ENCODE results near the gene CYTH1.

Gene CYTH1

GRCh38 chr17:78736526-78737079 lies 45.5 kb downstream of the CYTH1 start:
- DNase-seq (ENCODE audit: low read depth in 3 of 3), result no peak

- DNase-seq (ENCODE audit: low read depth in 3 of 3), result no peak
Measured at GRCh38 chr17:78735832-78736525, 46.1 kb downstream of the CYTH1 start.

GRCh38 chr17:78734793-78735641 lies 47.1 kb downstream of the CYTH1 start:
- no peak for DNase-seq (ENCODE audit: low read depth in 3 of 3)

DNA sequence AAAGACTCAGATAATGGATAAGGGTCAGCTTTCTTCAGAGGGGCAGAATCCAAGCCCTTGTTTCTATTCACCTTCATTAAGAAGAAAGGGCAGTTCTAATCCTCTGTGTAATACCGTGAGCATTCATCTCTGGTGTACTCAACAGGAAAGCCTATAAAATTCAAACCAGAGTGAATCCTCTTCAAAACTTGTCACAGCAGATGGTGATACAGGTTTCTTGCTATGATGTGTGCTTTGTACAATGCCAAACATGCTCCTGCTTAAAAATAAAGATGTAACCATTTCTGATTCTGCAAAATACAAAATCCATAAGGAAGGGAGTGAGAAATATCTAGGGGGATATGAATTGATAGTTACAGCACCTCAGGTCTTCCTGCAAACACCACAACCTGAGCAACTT lies 49.7 kb downstream of the CYTH1 start:
- no peak for DNase-seq (ENCODE audit: low read depth in 3 of 3)

DNA sequence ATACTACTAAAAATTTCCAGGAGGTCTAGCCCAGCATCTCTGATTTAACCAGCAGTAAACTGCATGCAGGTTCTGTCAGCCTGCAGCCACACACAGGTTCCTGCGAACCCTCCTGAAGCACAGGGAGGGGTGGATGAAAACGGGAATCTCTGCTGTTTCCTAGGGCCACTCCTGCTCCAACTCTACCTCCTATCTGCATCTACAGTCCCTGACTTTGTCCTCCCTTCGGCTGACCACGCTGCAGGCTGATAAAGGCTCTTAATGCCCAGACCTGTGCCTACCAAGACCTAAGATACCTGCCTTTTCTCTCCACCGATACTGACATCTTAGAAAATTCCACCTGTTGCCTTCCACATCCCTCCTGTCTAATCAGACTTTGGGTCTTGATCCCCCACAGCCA lies 50.2 kb downstream of the CYTH1 start:
- DNase-seq (ENCODE audit: low read depth in 3 of 3), result no peak

DNA sequence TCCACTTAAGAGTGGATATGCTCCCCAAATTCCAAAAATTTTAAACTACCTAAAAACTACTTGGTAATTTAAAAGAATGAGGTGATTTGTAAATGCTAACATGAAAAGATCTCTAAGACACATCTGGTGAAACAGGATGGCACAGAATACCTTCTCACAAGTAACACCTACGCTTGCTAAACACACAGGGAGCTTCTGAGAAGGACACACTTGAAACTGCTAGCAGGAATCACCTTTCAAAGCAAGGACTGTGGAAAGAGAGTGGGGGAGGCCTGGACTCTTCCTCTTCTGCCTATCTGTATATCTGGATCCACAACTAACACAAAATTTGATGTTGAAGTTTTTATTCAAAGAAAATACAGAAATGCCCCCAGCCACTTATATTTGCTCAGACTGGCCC lies 52.4 kb downstream of the CYTH1 start:
- no peak for DNase-seq (ENCODE audit: low read depth in 3 of 3)

DNA sequence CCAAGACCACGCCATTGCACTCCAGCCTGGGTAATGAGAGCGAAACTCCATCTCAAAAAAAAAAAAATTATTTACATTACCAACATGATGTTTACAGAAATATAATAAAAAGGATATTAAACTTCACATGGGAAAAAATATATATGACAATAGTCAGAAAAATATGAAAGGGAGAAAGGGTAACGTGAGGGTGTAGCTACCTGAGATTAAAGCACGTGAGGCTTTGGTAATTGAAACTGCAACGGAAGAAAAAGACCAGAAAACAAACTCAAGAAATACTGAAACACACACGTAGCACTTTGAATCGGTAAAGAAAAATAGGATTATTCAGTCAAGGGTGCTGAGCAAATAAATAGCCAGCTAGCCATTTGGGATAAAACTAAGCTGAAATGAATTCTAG lies 53.6 kb downstream of the CYTH1 start:
- DNase-seq (ENCODE audit: low read depth in 3 of 3), result no peak

- DNase-seq (ENCODE audit: low read depth in 3 of 3), result no peak
Measured at GRCh38 chr17:78727476-78728229, 54.4 kb downstream of the CYTH1 start.

GRCh38 chr17:78727057-78727456 lies 55.0 kb downstream of the CYTH1 start:
- DNase-seq (ENCODE audit: low read depth in 3 of 3), result no peak

GRCh38 chr17:78726513-78726912 lies 55.6 kb downstream of the CYTH1 start:
- no peak for DNase-seq (ENCODE audit: low read depth in 3 of 3)

- no peak for DNase-seq (ENCODE audit: low read depth in 3 of 3)
Measured at GRCh38 chr17:78725448-78726021, 56.5 kb downstream of the CYTH1 start.

- DNase-seq (ENCODE audit: low read depth in 3 of 3), result no peak
Measured at GRCh38 chr17:78724999-78725398, 57.1 kb downstream of the CYTH1 start.

- DNase-seq (ENCODE audit: low read depth in 3 of 3), result no peak
Measured at GRCh38 chr17:78724544-78724943, 57.5 kb downstream of the CYTH1 start.

GRCh38 chr17:78723957-78724356 lies 58.1 kb downstream of the CYTH1 start:
- no peak for DNase-seq (ENCODE audit: low read depth in 3 of 3)

- no peak for DNase-seq (ENCODE audit: low read depth in 3 of 3)
Measured at GRCh38 chr17:78723001-78723796, 58.9 kb downstream of the CYTH1 start.

- no peak for DNase-seq (ENCODE audit: low read depth in 3 of 3)
Measured at GRCh38 chr17:78722246-78722761, 59.8 kb downstream of the CYTH1 start.

DNA sequence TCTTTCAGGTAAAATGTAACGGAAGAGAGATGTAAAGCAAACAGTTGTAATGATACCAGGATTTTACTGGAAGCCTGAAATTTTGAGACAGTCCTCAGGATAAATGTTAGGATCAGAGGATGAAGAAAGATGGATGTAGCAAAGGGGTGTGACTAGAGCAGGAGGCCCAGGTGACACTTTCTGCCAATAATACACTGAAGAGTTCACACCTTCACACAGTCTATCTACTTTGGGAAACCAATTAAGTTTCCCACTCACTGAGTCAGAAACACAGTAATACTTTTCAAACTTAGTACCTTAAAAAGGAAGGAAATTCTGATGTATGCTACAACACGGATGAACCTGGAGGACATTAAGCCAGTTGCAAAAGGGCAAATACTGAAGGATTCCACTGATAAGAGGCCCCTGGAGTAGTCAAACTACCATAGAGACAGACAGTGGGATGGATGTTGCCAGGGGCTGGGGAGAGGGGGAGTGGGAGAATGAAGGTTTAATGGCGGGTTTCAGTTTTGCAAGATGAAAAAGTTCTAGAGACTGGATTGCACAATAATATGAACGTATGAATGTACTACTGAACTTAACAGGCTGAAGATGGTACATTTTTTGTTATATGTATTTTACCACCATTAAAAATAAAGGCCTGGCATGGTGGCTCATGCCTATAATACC lies 62.3 kb downstream of the CYTH1 start:
- no peak for DNase-seq (ENCODE audit: low read depth in 3 of 3)

DNA sequence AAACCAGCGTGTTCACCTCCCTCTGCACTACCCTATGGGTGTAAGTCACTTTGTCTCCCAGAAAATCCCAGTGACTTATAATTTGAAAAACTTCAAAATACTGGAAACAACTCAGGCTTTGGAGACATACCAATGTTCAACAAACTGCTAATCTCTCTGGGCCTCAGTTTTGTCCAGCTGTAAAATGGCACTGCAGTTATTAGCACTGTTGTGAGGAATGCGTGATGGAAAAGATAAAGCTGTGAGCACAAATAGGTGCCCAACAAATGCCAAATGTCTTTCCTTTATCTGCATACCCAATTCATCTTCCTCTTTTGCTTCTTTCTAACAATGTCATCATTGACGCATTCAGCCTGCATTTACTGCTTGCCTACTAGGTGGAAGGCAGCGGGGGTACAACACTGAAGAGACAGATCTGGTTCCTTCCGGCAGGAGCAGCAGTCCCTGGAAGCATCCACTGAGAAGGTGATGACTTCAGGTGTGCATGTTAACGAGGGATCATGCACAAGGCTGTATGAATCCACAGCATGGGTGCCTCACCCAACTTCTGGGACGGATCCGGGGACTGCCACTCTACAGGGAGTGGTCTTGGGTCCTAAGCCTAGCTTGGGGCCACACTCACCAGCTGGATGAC lies 63.4 kb downstream of the CYTH1 start:
- DNase-seq (ENCODE audit: low read depth in 3 of 3), result no peak

GRCh38 chr17:78717431-78717980 lies 64.6 kb downstream of the CYTH1 start:
- no peak for DNase-seq (ENCODE audit: low read depth in 3 of 3)

Data from stimulated activated CD4-positive, alpha-beta T cell treated with anti-CD3 and anti-CD28 coated beads, TNF-alpha, amount 100 ng/mL, for 4 hours (primary cell).